Measurements from ENCODE around the gene TMEM184B.

TMEM184B gene

DNA sequence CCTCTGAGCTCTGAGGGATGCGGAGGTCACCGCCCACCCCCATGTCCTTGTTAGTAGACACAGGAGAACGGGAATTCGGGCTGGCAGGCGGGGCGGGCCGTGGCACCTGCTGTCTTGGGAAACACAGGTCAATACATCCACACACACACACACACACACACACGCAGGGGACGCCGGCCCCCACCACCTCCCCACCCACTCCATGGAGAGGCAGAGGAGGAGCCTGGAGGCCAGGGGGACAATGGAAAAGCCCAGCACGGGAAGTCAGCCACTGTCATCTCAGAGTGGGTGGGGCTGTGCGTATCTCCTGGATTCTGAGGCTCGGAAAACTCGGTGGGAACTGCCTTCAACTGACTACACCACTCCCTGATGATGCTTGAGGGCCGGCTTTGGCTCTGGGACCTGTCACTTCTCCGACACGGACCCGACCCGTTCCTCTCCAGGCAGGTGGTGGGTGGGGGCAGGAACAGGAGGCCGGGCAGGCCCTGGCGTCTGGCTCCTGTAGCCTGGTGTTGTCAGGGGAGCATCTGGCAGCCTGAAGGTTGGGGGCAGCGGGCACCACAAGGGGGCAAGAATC is 18.5 kb upstream of the TMEM184B start:
- H3K36me3 ChIP-seq (ENCODE audit: control insufficient read depth, insufficient read depth, low read length): peaks cover 73% of the 10 kb centered on the region
- H3K9me3 ChIP-seq (ENCODE audit: control insufficient read depth, low read length): no peaks in the 10 kb centered on the region
- 87 to 91% methylated on average over 11 to 12 of the region's 22 CpGs for whole genome bisulfite sequencing, 2 experiments (ENCODE audit: insufficient coverage in 2 of 2)
- H3K4me3 ChIP-seq (ENCODE audit: extremely low read depth, insufficient read depth, low read length, poor library complexity, severe bottlenecking): no peak overlapping the region
- peak overlapping the region; percentile 23 for H3K27ac ChIP-seq (ENCODE audit: low read depth, low read length, severe bottlenecking)
- H3K4me1 ChIP-seq (ENCODE audit: control insufficient read depth, insufficient read depth, low read length, poor library complexity, severe bottlenecking): no peaks in the 10 kb centered on the region

DNA sequence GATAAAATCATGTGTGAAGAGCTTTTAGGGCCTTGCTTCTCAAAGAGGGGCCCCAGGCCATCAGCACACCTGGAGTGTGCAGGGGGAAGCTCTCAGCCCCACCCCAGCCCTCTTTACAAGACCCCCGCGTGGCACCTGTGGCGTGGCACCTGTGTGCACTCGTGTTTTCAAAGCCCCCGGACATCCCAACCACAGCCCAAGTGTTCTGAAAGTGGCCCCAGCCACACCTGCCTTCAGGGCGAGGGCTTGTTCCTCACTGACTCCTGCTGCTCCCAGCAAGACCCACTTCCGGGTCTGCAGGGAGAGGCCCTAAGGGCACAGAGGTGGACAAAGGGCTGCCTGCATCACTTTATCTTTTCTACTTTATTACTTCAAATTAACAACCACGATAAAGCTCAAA is 17.5 kb upstream of the TMEM184B start:
- Histone ChIP-seq H3K27ac (ENCODE audit: low read depth, low read length, severe bottlenecking) (no peak overlapping the region), H3K4me1 (ENCODE audit: control insufficient read depth, insufficient read depth, low read length, poor library complexity, severe bottlenecking) (peaks cover under 1% of the 10 kb centered on the region), H3K4me3 (ENCODE audit: extremely low read depth, insufficient read depth, low read length, poor library complexity, severe bottlenecking) (no peak overlapping the region), H3K9me3 (ENCODE audit: control insufficient read depth, low read length) (no peaks in the 10 kb centered on the region), H3K36me3 (ENCODE audit: control insufficient read depth, insufficient read depth, low read length) (peaks cover 64% of the 10 kb centered on the region)
- 95 to 97% methylated on average over 5 to 8 of the region's 8 CpGs for WGBS, 2 experiments (ENCODE audit: insufficient coverage in 2 of 2)

DNA sequence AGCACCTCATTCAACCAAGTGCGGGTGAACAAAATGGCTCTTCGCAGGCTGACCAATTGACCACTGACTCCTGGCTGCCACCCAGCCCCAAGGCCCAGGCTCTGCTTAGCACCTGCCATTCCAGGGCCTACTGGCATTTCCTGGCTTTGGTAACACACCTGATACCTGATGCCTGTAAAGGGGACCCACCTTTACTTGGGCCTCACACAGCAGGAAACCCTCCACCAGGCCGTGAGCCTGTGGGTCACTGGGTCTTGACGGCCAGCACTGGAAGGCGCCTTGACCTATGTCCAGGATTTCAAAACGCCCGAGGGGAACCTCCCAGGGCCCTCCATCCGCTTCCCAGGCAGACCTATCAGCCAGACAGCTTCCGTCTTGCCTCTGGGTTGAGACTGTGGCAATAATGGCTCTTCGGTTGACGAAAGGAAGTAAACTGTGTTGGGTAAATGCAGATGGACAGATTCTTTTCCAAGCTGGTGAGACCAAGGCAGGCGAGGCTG is 16.8 kb upstream of the TMEM184B start:
- Histone ChIP-seq H3K4me1 (ENCODE audit: control insufficient read depth, insufficient read depth, low read length, poor library complexity, severe bottlenecking) (peaks cover 6% of the 10 kb centered on the region), H3K4me3 (ENCODE audit: extremely low read depth, insufficient read depth, low read length, poor library complexity, severe bottlenecking) (no peak overlapping the region), H3K9me3 (ENCODE audit: control insufficient read depth, low read length) (no peaks in the 10 kb centered on the region), H3K36me3 (ENCODE audit: control insufficient read depth, insufficient read depth, low read length) (peaks cover 61% of the 10 kb centered on the region), H3K27ac (ENCODE audit: low read depth, low read length, severe bottlenecking) (no peak overlapping the region)
- WGBS, 2 experiments (ENCODE audit: insufficient coverage in 2 of 2): 94 to 95% methylated on average over 12 of the region's 12 CpGs

DNA sequence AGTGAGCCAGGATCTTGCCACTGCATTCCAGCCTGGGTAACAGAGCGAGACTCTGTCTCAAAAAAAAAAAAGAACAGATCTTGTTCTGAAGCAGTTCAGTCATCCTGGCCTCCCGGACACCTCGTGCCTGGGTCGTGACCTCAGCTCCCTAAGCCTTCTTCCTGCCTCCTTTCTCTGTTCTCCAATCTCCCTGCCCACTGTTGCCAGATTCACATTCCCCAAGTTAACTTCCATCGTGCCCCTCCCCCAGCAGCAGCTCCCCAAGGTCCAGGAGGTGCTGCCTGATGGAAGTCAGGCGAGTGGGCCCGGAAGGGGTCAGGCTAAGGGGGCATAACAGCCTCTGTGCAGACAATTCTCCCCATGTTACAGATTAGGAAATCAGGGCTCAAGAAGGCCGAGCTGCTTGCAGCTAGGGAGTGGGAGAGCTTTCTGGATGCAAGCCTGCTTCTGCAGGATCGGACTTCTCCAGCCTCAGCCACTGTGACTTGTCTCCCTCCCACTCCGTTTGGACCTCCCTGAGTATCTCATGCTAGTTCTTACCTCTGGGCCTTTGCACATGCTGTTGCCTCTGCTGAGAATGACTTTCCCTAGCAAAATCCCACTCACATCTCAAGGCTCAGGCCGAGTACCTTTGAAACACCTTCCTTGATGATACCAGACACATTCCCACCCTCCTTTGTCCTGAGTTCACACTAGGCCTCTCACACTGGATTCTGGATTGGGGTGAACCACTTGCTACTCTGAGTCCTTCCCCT is 14.3 kb upstream of the TMEM184B start:
- Histone ChIP-seq H3K9me3 (ENCODE audit: control insufficient read depth, low read length) (no peaks in the 10 kb centered on the region), H3K27ac (ENCODE audit: low read depth, low read length, severe bottlenecking) (peak overlapping the region; percentile 57), H3K4me3 (ENCODE audit: extremely low read depth, insufficient read depth, low read length, poor library complexity, severe bottlenecking) (no peak overlapping the region), H3K4me1 (ENCODE audit: control insufficient read depth, insufficient read depth, low read length, poor library complexity, severe bottlenecking) (peaks cover 17% of the 10 kb centered on the region), H3K36me3 (ENCODE audit: control insufficient read depth, insufficient read depth, low read length) (peaks cover 40% of the 10 kb centered on the region)
- 92 to 97% methylated on average over 10 of the region's 11 CpGs for WGBS, 2 experiments (ENCODE audit: insufficient coverage in 2 of 2)

DNA sequence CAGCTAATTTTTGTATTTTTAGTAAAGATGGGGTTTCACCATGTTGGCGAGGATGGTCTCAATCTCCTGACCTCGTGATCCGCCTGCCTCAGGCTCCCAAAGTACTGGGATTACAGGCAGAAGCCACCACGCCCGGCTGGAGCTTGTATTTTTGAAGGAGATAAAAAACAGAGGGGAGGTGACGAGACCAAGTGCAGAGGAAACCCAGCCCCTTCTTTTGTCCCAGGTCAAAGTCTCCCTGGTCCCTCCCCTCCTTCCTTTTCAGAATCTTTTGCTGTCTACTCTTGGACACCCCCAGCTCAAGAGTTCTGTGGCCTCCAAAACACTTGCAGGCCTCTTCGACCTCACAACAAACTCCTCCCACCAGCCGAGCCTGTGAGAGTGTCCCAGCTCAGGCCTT is 12.2 kb upstream of the TMEM184B start:
- peak overlapping the region; percentile 53 for H3K27ac ChIP-seq (ENCODE audit: low read depth, low read length, severe bottlenecking)
- 92 to 95% methylated on average over 5 to 6 of the region's 8 CpGs for WGBS, 2 experiments (ENCODE audit: insufficient coverage in 2 of 2)
- H3K9me3 ChIP-seq (ENCODE audit: control insufficient read depth, low read length): no peaks in the 10 kb centered on the region
- H3K36me3 ChIP-seq (ENCODE audit: control insufficient read depth, insufficient read depth, low read length): peaks cover 20% of the 10 kb centered on the region
- H3K4me3 ChIP-seq (ENCODE audit: extremely low read depth, insufficient read depth, low read length, poor library complexity, severe bottlenecking): no peak overlapping the region
- H3K4me1 ChIP-seq (ENCODE audit: control insufficient read depth, insufficient read depth, low read length, poor library complexity, severe bottlenecking): peaks cover 17% of the 10 kb centered on the region

DNA sequence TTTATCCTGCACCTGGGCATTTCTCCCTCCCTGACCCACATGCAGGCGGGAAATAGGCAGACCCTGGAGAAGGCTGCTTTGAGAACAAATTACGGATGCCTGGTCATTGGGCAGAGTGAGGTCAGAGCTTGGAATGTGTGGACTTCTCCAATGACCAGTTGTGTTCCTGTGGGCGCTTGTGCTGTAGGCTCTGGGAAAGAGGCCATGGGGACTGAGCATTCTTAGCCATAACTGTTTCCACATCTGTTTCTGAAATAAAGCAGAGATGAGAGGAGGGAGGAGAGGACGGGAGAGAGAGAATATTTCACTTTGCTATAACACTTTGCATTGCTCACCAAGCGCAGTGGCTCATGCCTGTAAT is 11.2 kb upstream of the TMEM184B start:
- 93 to 94% methylated on average over 2 of the region's 5 CpGs for WGBS, 2 experiments (ENCODE audit: insufficient coverage in 2 of 2)
- H3K27ac ChIP-seq (ENCODE audit: low read depth, low read length, severe bottlenecking): peak overlapping the region; percentile 90
- no peak overlapping the region for H3K4me3 ChIP-seq (ENCODE audit: extremely low read depth, insufficient read depth, low read length, poor library complexity, severe bottlenecking)
- peaks cover 17% of the 10 kb centered on the region for H3K4me1 ChIP-seq (ENCODE audit: control insufficient read depth, insufficient read depth, low read length, poor library complexity, severe bottlenecking)
- peaks cover 11% of the 10 kb centered on the region for H3K36me3 ChIP-seq (ENCODE audit: control insufficient read depth, insufficient read depth, low read length)
- no peaks in the 10 kb centered on the region for H3K9me3 ChIP-seq (ENCODE audit: control insufficient read depth, low read length)

DNA sequence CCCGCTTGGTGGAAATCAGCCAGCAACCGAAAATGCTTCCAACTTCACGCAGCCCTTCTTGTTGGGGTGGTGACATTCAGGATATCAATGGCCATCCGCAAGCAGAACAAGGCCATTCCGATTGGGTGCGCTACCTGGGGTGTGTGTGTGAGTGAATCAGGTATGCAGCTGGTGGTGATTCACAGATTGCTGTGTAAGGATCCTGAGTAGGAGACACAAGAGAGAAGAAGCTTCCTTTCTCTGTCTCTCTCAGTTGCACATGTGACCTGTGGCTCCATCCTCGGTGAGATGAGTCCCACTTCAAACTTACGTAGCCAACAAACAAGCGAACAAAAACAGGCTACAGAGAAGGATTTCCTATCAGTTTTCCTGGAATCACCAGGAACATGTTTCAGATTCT is 9.6 kb upstream of the TMEM184B start:
- Histone ChIP-seq H3K9me3 (ENCODE audit: control insufficient read depth, low read length) (no peaks in the 10 kb centered on the region), H3K4me3 (ENCODE audit: extremely low read depth, insufficient read depth, low read length, poor library complexity, severe bottlenecking) (no peak overlapping the region), H3K27ac (ENCODE audit: low read depth, low read length, severe bottlenecking) (peak overlapping the region; percentile 90), H3K36me3 (ENCODE audit: control insufficient read depth, insufficient read depth, low read length) (peaks cover 7% of the 10 kb centered on the region), H3K4me1 (ENCODE audit: control insufficient read depth, insufficient read depth, low read length, poor library complexity, severe bottlenecking) (peaks cover 17% of the 10 kb centered on the region)
- WGBS, 2 experiments (ENCODE audit: insufficient coverage in 2 of 2): 97 to 100% methylated on average over 8 of the region's 9 CpGs

DNA sequence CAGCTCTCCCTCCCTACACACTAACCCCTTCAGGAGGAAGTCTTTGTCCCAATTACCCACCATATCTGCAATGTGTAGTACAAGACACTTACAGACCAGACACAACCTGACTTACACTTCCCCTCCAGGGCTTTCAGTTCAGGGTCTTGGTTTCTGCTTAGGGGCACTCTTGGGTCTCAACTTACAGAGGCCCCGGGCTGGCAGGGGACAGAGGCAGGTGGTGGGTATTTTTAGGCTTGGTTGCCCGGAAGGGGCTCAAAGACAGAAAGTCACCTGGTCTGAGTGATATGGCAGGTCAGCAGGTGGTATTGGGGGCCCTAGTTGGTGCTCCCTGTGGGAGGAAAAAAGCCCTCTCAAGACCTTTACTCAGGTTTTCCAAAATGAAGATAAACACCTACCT is 3.4 kb upstream of the TMEM184B start:
- Histone ChIP-seq H3K36me3 (ENCODE audit: control insufficient read depth, insufficient read depth, low read length) (peaks cover 1% of the 10 kb centered on the region), H3K4me3 (ENCODE audit: extremely low read depth, insufficient read depth, low read length, poor library complexity, severe bottlenecking) (no peak overlapping the region), H3K9me3 (ENCODE audit: control insufficient read depth, low read length) (no peaks in the 10 kb centered on the region), H3K27ac (ENCODE audit: low read depth, low read length, severe bottlenecking) (no peak overlapping the region), H3K4me1 (ENCODE audit: control insufficient read depth, insufficient read depth, low read length, poor library complexity, severe bottlenecking) (peaks cover 14% of the 10 kb centered on the region)
- 100% methylated on average over 1 to 2 of the region's 2 CpGs for WGBS, 2 experiments (ENCODE audit: insufficient coverage in 2 of 2)

DNA sequence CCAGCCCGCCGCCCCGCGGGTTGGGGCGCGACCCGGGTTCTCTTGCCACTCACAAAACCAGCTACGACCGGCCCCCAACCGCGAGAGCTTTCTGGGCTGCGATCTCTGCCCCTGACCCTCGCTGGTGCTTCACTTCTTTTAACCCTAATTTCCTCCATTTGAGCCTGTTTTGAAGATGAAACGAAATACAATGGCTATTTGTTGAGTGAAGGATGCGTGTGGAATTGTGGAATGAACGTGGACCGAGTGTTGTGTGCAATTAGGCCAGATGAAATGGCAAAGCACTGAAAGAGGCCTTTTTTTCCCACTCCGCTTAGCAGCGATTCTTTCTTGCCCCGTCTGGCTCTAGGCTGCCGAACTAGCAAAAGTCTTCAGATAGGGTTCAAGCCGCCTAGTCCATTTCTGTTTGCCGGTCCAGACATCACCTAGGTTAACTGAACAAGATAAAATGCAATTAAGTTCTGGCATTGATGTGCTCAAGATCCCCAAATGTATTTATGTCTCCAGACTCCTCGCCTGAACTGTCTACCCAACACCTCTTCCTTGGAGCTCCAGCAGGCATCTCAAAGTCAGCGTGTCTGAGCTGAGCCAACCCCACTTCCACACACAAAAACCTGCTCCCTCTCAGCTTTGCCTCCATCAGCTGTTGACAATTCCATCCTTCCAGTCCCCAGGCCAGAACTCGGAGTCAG is 471 bp upstream of the TMEM184B start:
- Histone ChIP-seq H3K9me3 (ENCODE audit: control insufficient read depth, low read length) (no peaks in the 10 kb centered on the region), H3K4me1 (ENCODE audit: control insufficient read depth, insufficient read depth, low read length, poor library complexity, severe bottlenecking) (peaks cover 31% of the 10 kb centered on the region), H3K4me3 (ENCODE audit: extremely low read depth, insufficient read depth, low read length, poor library complexity, severe bottlenecking) (peak overlapping the region; percentile 89), H3K27ac (ENCODE audit: low read depth, low read length, severe bottlenecking) (peak overlapping the region; percentile 16), H3K36me3 (ENCODE audit: control insufficient read depth, insufficient read depth, low read length) (peaks cover 21% of the 10 kb centered on the region)
- 29 to 47% methylated on average over 12 to 26 of the region's 26 CpGs for WGBS, 2 experiments (ENCODE audit: insufficient coverage in 2 of 2)

DNA sequence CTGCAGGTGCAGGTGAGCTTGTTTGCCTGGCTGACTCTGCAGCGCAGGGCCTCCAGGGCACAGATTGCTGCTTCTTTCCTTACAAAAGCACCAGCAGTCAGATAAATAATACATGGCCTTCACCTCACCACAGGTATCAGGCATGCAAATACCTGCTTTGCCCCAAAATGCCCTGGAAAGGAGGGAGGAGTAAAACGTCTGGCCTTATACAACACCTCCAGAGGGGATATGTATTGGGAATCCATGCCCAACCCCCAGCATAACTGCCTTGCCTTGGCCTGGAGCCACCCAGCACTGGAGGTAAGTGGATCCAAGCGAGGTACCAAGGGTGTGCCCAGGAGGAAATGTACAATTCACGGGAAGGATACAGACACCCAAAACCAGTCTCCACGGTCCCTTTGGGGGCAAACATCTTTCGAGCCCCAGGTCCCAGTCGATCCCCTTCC is 860 bp downstream of the TMEM184B start:
- Histone ChIP-seq H3K27ac (ENCODE audit: low read depth, low read length, severe bottlenecking) (no peak overlapping the region), H3K9me3 (ENCODE audit: control insufficient read depth, low read length) (no peaks in the 10 kb centered on the region), H3K36me3 (ENCODE audit: control insufficient read depth, insufficient read depth, low read length) (peaks cover 25% of the 10 kb centered on the region), H3K4me1 (ENCODE audit: control insufficient read depth, insufficient read depth, low read length, poor library complexity, severe bottlenecking) (peaks cover 38% of the 10 kb centered on the region), H3K4me3 (ENCODE audit: extremely low read depth, insufficient read depth, low read length, poor library complexity, severe bottlenecking) (peak overlapping the region; percentile 89)
- WGBS, 2 experiments (ENCODE audit: insufficient coverage in 2 of 2): 6 to 14% methylated on average over 4 to 6 of the region's 7 CpGs

All from mesodermal cell (in vitro differentiated cells).